ENCODE data around the gene CCDC30.

DNA sequence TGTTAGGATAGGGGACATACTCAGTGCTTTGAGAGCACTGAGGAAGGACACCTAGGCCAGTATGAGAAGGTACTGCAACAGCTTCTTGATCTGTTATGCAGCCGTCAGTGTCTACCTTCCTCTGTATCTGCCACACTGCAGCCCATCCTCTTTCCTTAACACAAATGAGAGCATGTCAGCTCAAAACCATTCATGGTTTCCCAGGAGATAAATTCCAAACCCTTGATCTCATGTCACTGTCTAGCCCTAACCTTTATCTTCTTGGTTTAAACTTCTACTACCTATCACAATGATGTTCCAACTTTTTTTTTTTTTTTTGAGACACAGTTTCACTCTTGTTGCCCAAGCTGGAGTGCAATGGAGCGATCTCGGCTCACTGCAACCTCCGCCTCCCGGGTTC is 8.7 kb upstream of the CCDC30 start:
- TF ChIP-seq, protein P1, sequence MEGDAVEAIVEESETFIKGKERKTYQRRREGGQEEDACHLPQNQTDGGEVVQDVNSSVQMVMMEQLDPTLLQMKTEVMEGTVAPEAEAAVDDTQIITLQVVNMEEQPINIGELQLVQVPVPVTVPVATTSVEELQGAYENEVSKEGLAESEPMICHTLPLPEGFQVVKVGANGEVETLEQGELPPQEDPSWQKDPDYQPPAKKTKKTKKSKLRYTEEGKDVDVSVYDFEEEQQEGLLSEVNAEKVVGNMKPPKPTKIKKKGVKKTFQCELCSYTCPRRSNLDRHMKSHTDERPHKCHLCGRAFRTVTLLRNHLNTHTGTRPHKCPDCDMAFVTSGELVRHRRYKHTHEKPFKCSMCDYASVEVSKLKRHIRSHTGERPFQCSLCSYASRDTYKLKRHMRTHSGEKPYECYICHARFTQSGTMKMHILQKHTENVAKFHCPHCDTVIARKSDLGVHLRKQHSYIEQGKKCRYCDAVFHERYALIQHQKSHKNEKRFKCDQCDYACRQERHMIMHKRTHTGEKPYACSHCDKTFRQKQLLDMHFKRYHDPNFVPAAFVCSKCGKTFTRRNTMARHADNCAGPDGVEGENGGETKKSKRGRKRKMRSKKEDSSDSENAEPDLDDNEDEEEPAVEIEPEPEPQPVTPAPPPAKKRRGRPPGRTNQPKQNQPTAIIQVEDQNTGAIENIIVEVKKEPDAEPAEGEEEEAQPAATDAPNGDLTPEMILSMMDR (IDR thresholded peaks at IDR 0.05; ENCODE audit: low read length) = no peak
- TF ChIP-seq EZH2 (IDR thresholded peaks at IDR 0.05; ENCODE audit: borderline replicate concordance, low read length) = no peak

Data from OCI-LY1 (cell line).